ENCODE results near the gene CELF4. TPM values are rescaled to one million over a fixed set of nuclear protein-coding genes. Genes with fewer than 3 reads are reported as not detected.

CELF4 gene
- total RNA-seq, 1 experiment from 2014 or later = 0.11 TPM

DNA sequence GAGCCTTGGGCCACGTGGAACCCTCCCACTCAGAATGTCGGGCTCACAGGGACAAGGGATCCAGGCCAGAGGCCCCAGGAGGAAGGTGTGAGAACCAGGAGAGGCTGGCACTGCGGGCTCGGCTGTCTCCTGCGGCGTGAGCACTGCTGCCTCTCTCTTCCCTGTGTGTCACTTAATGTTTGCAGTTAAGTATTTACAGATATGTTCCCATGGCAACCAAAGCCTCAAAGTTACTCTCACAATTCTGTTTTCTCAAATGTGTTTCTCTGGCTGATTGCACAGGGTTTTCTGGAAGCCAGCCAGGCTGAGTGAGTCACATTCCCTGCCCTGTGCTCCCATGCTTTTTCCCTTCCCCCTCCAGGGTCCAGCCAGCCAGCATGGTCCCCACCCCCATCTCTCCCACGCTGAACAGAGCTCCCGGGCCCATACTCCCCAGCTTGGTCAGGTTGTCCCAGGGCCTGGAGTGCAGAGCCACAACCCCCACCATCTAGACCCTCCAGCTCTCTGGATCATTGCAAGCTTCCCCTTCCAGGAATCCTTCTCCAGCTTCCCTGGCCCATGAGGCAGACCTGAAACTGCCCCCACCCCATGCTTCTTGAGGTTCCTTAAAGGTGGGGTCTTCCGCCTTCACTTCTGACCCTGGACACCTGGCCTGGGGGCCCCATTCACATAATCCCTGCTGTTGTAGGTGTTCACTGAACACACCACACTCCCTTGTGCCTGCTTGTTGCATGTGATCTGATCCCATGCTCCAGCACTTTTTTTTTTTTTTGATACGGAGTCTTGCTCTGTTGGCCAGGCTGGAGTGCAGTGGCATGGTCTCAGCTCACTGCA, 265.9 kb downstream of the CELF4 start:
- H3K9me3 Mint-ChIP-seq (ENCODE audit: unreplicated experiment) = no peaks in the 10 kb centered on the region
- CTCF ChIA-PET = no interaction called here
- intact Hi-C loops (cut with micrococcal nuclease; ENCODE audit: unreplicated experiment) = no loop called here

DNA sequence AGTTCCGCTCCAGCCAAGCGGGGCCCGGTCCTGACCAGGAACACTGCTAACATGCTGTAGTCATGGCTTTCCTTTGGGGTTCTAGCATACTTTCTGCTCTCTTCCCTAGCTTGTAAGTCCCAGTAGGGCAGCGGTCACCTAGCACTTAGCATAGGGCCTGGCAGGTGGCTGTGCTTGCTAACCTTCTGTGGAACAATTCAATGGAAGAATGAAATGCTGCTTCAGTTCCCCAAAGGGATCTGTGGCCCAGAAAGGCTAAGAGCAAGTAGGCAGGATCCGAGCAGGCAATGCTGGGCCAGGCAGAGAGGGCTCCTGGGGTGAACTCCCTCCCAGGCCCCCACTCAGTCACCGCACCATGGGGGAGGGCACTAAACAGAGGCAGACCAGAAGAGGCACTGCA, 266.8 kb downstream of the CELF4 start:
- H3K36me3 Mint-ChIP-seq (ENCODE audit: insufficient read depth, unreplicated experiment) = peaks cover 5% of the 10 kb centered on the region
- BruUV-seq (replicated peaks) = no TSS peak

More for the DNA sequence above, 265.9 kb downstream of the CELF4 start:
- H3K4me3 Mint-ChIP-seq (ENCODE audit: unreplicated experiment) = no peak overlapping the region
- no peaks in the 10 kb centered on the region for H3K36me3 ChIP-seq (ENCODE audit: control insufficient read depth, insufficient read depth, low read length)
- H3K4me3 ChIP-seq (ENCODE audit: low read depth, low read length) = no peak overlapping the region
- no peaks in the 10 kb centered on the region for H3K4me1 ChIP-seq
- no peaks in the 10 kb centered on the region for H3K4me1 Mint-ChIP-seq (ENCODE audit: low read depth, unreplicated experiment)
- no peaks in the 10 kb centered on the region for H3K27me3 Mint-ChIP-seq (ENCODE audit: insufficient read depth, unreplicated experiment)
- H3K9me3 ChIP-seq = no peaks in the 10 kb centered on the region
- BruUV-seq (replicated peaks) = no TSS peak
- H3K27ac Mint-ChIP-seq (ENCODE audit: unreplicated experiment) = no peak overlapping the region
- POLR2A ChIA-PET = no interaction called here
- H3K36me3 Mint-ChIP-seq (ENCODE audit: insufficient read depth, unreplicated experiment) = peaks cover 5% of the 10 kb centered on the region
- TF ChIP-seq, protein P1, sequence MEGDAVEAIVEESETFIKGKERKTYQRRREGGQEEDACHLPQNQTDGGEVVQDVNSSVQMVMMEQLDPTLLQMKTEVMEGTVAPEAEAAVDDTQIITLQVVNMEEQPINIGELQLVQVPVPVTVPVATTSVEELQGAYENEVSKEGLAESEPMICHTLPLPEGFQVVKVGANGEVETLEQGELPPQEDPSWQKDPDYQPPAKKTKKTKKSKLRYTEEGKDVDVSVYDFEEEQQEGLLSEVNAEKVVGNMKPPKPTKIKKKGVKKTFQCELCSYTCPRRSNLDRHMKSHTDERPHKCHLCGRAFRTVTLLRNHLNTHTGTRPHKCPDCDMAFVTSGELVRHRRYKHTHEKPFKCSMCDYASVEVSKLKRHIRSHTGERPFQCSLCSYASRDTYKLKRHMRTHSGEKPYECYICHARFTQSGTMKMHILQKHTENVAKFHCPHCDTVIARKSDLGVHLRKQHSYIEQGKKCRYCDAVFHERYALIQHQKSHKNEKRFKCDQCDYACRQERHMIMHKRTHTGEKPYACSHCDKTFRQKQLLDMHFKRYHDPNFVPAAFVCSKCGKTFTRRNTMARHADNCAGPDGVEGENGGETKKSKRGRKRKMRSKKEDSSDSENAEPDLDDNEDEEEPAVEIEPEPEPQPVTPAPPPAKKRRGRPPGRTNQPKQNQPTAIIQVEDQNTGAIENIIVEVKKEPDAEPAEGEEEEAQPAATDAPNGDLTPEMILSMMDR (IDR thresholded peaks at IDR 0.05; ENCODE audit: insufficient read depth in 1 of 2, low read depth in 1 of 2, low read length in 1 of 2, severe bottlenecking in 1 of 2, unreplicated experiment in 1 of 2) = no peak
- peak in 1 of 2 experiments; percentile 8 for DNase-seq
- no peaks in the 10 kb centered on the region for H3K27me3 ChIP-seq (replicated peaks; ENCODE audit: control insufficient read depth, insufficient read depth, low read length)

DNA sequence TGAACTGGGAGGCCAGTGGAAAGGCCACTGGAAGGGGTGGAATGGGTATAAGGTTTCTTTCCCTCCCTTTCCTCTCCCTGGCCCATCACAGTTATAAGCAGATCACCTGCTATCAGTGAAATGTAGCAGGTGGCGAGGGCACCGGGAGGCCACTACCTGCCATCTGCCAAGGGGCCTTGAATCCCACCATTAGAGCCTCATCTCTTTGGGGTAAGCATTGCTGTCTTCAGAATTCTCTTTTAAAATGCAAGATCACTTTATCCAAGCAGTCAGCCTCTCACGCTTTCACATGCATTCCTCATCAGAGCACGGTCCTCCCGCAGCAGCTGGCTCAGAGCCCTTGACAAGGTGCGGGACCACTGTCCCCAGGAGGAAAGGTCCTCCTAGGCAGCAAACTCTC, 268.5 kb downstream of the CELF4 start:
- no peaks in the 10 kb centered on the region for H3K27me3 ChIP-seq (replicated peaks; ENCODE audit: control insufficient read depth, insufficient read depth, low read length)
- Mint-ChIP-seq H3K27ac (ENCODE audit: unreplicated experiment) (no peak overlapping the region), H3K4me1 (ENCODE audit: low read depth, unreplicated experiment) (no peaks in the 10 kb centered on the region), H3K9me3 (ENCODE audit: unreplicated experiment) (no peaks in the 10 kb centered on the region), H3K4me3 (ENCODE audit: unreplicated experiment) (no peak overlapping the region), H3K36me3 (ENCODE audit: insufficient read depth, unreplicated experiment) (peaks cover 5% of the 10 kb centered on the region), H3K27me3 (ENCODE audit: insufficient read depth, unreplicated experiment) (no peaks in the 10 kb centered on the region)
- no peak for DNase-seq
- BruUV-seq (replicated peaks) = no TSS peak
- ChIA-PET CTCF (no interaction called here), POLR2A (no interaction called here)
- no peak overlapping the region for H3K4me3 ChIP-seq (ENCODE audit: low read depth, low read length)
- H3K36me3 ChIP-seq (ENCODE audit: control insufficient read depth, insufficient read depth, low read length) = no peaks in the 10 kb centered on the region
- H3K4me1 ChIP-seq = no peaks in the 10 kb centered on the region
- no peaks in the 10 kb centered on the region for H3K9me3 ChIP-seq
- intact Hi-C loops (cut with micrococcal nuclease; ENCODE audit: unreplicated experiment) = no loop called here
- TF ChIP-seq, protein P1 (IDR thresholded peaks at IDR 0.05; ENCODE audit: insufficient read depth in 1 of 2, low read depth in 1 of 2, low read length in 1 of 2, severe bottlenecking in 1 of 2, unreplicated experiment in 1 of 2) = no peak

More for the DNA sequence above, 266.8 kb downstream of the CELF4 start:
- Mint-ChIP-seq H3K27me3 (ENCODE audit: insufficient read depth, unreplicated experiment) (no peaks in the 10 kb centered on the region), H3K4me3 (ENCODE audit: unreplicated experiment) (no peak overlapping the region), H3K9me3 (ENCODE audit: unreplicated experiment) (no peaks in the 10 kb centered on the region), H3K27ac (ENCODE audit: unreplicated experiment) (no peak overlapping the region), H3K4me1 (ENCODE audit: low read depth, unreplicated experiment) (no peaks in the 10 kb centered on the region)
- Histone ChIP-seq H3K36me3 (ENCODE audit: control insufficient read depth, insufficient read depth, low read length) (no peaks in the 10 kb centered on the region), H3K4me1 (no peaks in the 10 kb centered on the region), H3K9me3 (no peaks in the 10 kb centered on the region), H3K4me3 (ENCODE audit: low read depth, low read length) (no peak overlapping the region), H3K27me3 (replicated peaks; ENCODE audit: control insufficient read depth, insufficient read depth, low read length) (no peaks in the 10 kb centered on the region)
- CTCF ChIA-PET = no interaction called here
- TF ChIP-seq, protein P1 (IDR thresholded peaks at IDR 0.05; ENCODE audit: insufficient read depth in 1 of 2, low read depth in 1 of 2, low read length in 1 of 2, severe bottlenecking in 1 of 2, unreplicated experiment in 1 of 2) = no peak
- DNase-seq = no peak
- intact Hi-C loops (cut with micrococcal nuclease; ENCODE audit: unreplicated experiment) = no loop called here
- POLR2A ChIA-PET = no interaction called here
